NCI-H226 (cell line): ENCODE results near the gene RPLP2.

Experiments
- DNase-seq: peaks from one replicate; pipeline ENCODE4 v3.0.0-alpha.2; 2015

RPLP2 gene

GRCh38 chr11:837990-838307 lies 28.2 kb downstream of the RPLP2 start:
- no peak for DNase-seq

DNA sequence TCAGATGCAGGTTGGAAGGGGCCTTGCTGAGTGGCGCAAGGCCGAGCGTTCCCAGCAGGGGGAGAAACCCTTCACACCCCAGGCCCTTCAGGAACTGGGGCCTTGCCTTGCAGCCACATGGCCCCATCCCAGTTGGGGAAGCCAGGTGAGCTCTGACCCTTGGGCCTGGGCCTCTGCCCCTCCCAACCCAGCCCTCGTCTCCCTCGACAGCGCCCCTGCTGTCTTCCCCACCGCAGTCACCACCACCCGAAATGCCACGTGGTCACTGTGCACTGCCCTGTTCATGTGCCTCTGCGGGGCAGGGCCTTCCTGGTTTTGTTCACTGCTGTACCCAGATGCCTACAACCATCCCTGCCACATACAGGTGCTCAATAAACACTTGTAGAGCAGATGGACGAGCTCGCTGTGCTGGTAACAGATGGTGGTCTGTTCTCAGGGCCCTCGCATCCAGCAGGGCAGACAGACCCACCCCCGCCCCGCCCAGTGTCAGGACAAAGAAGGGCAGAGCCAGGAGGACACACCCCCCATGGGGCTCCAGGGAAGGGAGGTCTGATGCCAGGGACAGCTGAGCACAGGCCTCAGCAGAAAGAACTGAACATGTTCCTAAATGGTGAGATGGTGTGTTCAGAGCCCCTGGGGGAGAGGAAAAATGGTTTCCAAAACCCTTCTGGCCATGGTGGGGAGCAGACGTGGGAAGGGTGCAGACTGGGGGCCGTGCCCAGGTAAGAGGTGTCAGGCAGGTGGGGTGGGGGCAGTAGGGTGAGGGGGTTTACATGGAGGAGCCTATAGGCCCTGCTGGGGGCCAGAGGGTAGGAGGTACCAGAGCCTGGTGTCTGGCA lies 28.9 kb downstream of the RPLP2 start:
- DNase-seq = no peak

DNA sequence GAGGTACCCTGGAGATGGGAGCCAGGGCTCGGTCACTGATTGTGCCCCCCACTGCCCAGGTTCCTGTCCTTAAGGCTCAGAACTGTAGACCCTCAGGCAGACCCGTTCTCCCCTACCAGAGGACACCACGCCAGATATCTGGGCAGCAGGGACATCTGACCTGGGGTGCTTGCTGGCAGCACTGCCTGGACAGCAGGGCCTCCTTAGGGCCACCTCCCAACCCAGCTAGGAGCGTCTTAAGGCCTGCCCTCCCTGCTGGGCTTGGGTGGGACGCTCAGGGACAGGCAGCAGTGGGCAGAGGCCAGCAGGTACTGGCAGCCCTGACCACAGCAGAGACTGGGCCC lies 29.5 kb downstream of the RPLP2 start:
- no peak for DNase-seq

GRCh38 chr11:839875-840617 lies 30.3 kb downstream of the RPLP2 start:
- DNase-seq = peak; percentile 22

DNA sequence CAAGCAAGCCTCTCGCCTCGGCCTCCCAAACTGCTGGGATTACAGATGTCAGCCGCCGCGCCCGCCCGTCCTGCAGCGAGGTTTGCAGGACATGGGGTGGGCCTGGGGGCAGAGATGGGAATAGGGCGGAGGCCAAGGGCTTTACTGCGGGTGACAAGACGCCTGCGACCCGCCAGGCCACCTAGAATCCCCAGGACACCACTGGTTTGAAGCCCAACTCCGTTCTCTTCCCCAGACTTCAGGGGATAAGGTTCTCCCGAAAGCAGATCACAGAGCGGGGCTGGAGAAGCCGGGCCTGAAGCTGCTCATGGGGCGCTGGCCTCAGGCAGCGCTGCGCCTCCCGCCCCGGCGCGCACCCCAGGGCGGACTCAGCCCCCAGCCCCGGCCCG lies 32.2 kb downstream of the RPLP2 start:
- no peak for DNase-seq

GRCh38 chr11:842370-843002 lies 32.7 kb downstream of the RPLP2 start, which contains the start of the genes POLR2L and TSPAN4:
Gene POLR2L, minus strand, starts transcription at chr11:842529. Its CDS starts 21 bp downstream, at chr11:842508.
Gene TSPAN4, plus strand, starts transcription at chr11:842852. Its CDS starts 7,453 bp downstream, at chr11:850305.
- peak; percentile 80 for DNase-seq

GRCh38 chr11:843086-843734 lies 33.4 kb downstream of the RPLP2 start:
- no peak for DNase-seq

- peak; percentile 96 for DNase-seq
These were observed 34.3 kb downstream of the RPLP2 start for GRCh38 chr11:843818-844692.

- DNase-seq = peak; percentile 89
These were observed 35.2 kb downstream of the RPLP2 start for GRCh38 chr11:844693-845644.

DNA sequence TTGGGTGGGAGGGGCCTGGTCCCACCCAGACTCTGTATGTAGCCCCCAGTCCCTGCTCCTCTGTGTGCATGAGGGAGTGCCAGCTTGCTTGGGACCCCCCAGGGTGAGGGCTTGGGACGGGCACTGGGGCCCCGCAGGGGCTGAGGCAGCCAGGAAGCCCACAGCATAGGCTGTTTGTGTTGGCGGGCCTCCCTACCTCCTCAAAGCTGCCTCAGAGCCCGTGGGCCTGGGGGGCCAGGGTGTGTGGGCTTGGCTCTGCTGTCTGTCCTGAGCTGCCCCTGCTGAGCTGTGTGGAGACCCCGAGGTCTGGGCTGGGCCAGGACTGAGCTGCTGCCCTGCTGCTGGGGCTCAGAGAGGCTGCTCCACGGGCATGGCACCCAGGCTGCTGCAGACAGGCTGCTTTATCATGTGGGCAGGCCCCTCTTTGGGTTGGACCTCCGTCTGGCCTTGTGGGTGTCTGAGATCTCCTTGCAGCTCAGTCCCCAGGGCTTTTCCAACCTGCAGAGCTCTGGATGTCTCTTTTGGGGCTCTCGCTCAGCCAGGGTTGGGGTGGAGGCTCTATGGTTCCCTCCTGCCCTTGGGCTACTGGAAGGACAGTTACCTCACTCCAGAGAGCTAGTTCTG lies 36.2 kb downstream of the RPLP2 start:
- no peak for DNase-seq

DNA sequence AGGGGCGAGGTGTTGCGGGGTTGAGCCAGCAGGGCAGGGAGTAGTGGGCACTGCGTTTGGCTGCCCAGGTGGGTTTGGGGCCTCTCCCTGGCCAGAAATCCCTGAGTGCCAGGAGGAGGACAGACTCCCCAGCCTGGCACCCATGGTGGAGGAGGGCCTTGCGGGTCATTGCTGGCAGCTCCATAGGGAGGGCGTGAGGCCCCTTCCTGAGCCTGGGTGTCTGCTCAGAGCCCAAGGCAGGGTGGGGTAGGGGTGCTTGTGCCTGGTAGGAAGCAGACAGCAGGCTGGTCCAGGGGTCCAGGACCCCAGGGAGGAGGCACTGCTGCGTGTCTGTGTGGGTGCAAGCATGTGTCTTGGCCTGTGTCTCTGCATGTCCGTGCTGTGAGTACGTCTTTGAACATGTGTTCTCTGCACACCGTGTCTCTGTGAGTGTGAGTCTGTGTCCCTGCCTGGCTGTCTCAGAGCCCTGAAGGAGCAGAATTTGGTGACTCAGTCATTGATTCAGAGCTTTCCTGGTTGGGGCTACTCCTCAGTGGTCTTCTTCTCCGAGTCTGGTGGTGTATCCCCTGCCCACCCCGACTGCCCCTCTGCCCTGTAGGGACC lies 36.8 kb downstream of the RPLP2 start:
- no peak for DNase-seq

- no peak for DNase-seq
These were observed 38.1 kb downstream of the RPLP2 start for GRCh38 chr11:847876-848275.

- DNase-seq = no peak
These were observed 38.7 kb downstream of the RPLP2 start for GRCh38 chr11:848380-848931.

DNA sequence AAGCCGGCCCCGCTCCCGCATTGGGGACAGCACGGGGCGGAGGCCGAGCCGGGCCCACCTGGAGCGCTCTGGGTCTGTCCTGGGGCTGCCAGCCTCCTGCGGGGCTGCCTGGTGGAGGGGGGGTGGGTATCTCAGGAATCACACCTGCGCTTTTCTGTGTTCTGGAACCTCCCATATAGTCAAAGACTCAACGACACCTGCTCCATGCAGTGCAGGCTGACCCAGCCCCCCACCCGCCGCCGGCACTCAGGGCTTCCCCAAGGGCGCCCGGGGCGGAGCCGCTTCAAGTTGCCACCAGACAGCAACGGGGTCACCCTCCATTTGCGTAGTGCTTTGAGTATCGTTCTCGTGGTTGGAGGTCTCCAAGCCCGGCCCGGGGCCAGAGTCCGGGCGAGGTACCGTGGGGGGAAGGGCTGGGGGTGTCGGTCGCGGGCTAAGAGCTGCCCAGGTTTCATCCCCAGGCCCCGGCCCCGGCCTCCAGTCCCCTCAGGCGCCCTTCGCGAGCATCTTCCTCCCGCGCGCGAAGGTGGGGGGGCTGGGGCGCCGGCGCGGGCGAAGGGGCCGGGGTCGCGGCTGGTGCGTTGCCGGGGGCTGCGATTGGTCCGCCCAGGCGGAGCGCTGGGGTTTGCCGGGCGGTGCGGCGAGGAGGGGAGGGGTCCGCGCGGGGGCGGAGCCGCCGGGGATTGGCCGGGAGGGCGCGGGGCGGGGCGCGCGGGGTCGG lies 39.5 kb downstream of the RPLP2 start:
- no peak for DNase-seq

DNA sequence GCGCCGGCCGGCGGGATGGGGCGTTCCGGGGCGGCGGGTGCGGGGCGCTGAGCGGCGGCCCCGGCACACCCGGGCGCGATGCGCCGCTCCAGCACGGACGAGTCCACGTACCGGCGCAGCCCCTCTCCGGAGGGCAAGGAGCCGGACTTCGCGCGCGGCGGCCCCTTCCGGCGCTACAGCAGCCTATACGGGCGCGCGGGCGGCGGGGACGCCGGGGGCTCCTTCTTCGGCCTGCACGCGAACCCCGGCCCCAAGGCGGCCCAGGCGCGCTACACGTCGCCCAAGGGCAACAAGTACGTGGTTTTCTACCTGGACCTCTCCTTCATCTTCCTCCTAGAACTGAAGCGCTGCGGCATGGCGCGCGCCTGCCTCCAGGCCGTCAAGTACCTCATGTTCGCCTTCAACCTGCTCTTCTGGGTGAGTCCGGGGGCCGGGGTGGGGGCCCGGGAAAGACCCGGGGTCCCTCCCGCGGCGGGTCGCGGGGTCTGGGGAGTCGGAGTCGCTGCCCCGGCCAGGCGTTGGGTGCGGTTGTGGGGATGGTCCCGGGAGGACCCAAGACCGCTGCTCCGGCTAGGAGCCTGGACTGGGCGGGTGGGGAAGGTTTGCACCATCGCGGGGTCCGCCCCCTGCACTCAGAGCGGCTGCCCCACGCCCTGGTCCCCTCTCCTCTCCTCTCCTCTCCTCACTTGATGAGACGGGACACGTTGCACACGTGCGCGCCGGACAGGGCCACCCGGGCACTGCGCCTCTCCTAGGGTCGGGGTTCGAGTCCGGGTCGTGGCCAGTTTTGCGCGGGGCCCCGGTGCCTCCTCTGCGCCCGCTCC lies 40.4 kb downstream of the RPLP2 start:
- no peak for DNase-seq

- DNase-seq = no peak
These were observed 41.3 kb downstream of the RPLP2 start for GRCh38 chr11:850775-851763.

DNA sequence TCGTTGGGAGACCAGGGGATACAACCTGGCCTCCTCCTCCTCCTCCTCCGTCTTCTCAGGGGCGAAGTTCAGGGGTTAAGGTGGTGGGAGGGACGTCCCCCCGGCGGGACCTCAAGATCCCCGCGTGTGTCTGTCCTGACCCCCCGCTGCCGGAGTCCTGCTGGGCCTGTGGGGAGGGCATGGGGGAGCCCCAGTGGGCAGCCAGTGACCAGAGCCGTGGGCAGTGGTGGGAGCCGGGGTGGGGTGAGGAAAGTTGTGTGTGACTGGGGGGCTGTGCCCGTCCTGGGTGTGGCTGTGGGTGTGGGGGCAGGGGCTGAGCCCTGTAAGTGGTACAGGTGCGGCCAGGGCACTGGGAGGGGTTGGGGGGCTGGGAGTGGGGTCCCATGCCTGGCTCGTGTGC lies 43.0 kb downstream of the RPLP2 start:
- no peak for DNase-seq
